T47D (cell line): Measurements from ENCODE around the gene ZBED3.

ENCODE experiments used
- DNase-seq, 2 experiments: peaks; one replicate each; pipeline versions ENCODE4 v3.0.0 to v3.0.0-alpha.2; 2011 to 2012; ENCODE audit warnings: low read depth in 1 of 2, low spot score in 1 of 2
- JUND ChIP-seq: IDR thresholded peaks from 2 replicates; pipeline ENCODE4 v1.6.1; 2012; ENCODE audit warnings: low read depth
- in situ Hi-C: cut with HindIII; loops from 2 replicates; pipeline ENCODE4 v1.10.0; 2016; ENCODE audit warnings: low sequenced_read_pairs, low pct_unique_long_range_greater_than_20kb

ZBED3 gene

DNA sequence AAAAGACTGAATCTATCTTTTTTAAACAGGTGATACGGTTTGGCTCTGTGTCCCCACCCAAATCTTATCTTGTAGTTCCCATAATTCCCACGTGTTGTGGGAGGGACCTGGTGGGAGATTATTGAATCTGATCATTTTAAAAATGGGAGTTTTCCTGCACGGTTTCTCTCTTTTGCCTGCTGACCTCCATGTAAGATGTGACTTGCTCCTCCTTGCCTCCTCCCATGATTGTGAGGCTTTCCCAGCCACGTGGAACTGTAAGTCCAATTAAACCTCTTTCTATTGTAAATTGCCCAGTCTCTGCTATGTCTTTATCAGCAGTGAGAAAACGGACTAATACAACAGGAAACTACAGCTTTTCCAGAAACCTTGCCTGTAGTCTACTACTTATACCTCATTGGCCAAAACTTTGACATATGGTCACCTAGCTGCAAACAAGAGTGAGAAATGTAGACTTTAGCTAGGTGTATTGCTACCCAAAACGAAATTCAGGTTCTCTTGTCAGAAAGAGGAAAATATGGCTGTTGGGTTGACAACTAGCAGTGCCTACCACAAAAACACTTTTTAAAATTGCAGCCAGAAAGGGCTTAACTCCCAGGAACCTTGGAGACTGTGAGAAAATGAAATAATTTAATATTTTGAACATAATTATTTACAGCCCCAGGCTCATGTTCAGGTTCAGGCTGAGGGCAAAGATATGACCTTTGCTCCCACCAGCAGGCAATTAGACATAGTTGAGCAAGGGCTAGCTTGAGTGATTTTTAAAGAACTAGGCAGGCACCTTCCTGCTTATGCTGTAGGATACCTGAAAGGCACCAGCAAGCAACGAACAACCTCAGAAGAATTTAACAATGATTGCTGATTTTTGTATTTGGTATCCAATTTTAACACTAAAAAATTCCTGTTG lies 64.3 kb downstream of the ZBED3 start:
- DNase-seq = no peak
- in situ Hi-C loops = no loop called here
- no peak for TF ChIP-seq JUND
